ENCODE results near the gene GUCA2B. TPM values are rescaled to one million over a fixed set of nuclear protein-coding genes. Genes with fewer than 3 reads are reported as not detected.

GUCA2B gene
- total RNA-seq, result 1 to 10 TPM in 4 of 6 experiments, not detected in 2; 1.8 to 3.3 (median 2.7) TPM
- long read RNA-seq, partial matches to known transcripts, result 0 of 2 reads
- long read RNA-seq, other reads (novel, unspliced or antisense), result 0 of 2 reads

DNA sequence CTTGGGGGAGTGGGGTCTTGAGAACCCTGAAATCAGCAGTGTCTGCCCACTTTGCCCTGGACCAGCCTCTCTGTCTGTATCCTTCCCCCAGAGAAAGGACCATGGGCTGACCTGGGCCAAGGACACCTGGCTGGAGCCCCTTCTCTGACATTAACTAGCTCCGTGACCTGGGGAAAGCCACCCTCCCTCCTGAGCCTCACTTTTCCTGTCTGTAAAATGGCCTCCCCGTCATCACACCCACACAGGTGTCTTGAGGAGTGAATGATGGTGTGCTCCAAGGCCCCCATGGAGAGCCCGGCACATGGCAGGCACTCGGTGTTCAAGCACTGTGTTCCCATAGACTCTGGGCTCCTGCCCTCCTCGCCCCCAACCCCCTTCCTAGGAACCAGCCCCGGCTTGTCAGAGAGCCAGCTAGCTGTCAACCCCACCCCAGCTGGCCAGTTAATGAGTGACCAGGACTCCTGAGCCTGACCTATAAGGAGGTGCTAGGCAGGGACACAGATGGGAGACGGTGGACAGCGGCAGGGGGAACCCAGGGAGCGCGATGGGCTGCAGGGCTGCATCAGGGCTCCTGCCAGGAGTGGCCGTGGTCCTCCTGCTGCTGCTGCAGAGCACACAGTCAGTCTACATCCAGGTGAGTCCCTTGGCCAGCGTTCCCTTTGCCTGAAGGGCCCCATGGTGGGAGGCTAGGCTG, at the start of gene GUCA2B:
Gene GUCA2B (plus strand): TSS at position 504 of the 694 bp plus-strand sequence. CDS start 41 bp downstream, at position 545.
- TF ChIP-seq, protein P1, sequence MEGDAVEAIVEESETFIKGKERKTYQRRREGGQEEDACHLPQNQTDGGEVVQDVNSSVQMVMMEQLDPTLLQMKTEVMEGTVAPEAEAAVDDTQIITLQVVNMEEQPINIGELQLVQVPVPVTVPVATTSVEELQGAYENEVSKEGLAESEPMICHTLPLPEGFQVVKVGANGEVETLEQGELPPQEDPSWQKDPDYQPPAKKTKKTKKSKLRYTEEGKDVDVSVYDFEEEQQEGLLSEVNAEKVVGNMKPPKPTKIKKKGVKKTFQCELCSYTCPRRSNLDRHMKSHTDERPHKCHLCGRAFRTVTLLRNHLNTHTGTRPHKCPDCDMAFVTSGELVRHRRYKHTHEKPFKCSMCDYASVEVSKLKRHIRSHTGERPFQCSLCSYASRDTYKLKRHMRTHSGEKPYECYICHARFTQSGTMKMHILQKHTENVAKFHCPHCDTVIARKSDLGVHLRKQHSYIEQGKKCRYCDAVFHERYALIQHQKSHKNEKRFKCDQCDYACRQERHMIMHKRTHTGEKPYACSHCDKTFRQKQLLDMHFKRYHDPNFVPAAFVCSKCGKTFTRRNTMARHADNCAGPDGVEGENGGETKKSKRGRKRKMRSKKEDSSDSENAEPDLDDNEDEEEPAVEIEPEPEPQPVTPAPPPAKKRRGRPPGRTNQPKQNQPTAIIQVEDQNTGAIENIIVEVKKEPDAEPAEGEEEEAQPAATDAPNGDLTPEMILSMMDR (IDR thresholded peaks at IDR 0.05), result no peak
- TF ChIP-seq POLR2A (IDR thresholded peaks at IDR 0.05), result no peak
- intact Hi-C loops (cut with DNase I), result no loop called here
- DNase-seq (no peak), ATAC-seq (peak in 3 of 4 donors; percentile 15 to 46 (median 24))
- Histone ChIP-seq H3K4me3 (no peak within 1 kb of the TSS), H3K27ac (peak within 1 kb of the TSS in 2 of 3 donors; percentile 44 to 66), H3K36me3 (no peaks in the 10 kb centered on the region), H3K4me1 (peaks cover 0 to 20% (median 3%) of the 10 kb centered on the region in 4 donors), H3K27me3 (no peaks in the 10 kb centered on the region), H3K9me3 (no peaks in the 10 kb centered on the region)
- WGBS (ENCODE audit: insufficient coverage, low coverage, low lambda C conversion rate, missing lambda C conversion rate), result 66% methylated on average over 3 of the region's 12 CpGs

DNA sequence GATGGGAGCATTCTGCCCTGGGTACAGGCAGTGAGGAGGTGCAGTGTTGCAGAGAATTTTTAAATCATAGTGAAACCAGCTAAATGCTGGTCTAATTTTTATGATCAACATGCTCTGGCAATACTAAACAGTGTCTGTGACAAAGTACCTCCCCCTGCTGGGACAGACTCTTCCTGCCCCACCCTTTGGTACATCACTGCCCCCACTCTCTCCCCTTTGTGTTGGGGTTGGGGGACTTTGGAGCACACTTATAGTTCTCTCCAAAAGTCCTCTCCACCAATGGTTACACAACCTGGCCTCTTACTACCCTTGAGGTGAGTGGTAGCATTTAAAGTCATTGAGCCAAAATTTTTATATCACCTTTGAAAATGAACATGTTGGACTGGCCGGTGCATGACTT, 48.2 kb upstream of the GUCA2B start:
- no peaks in the 10 kb centered on the region for H3K9me3 ChIP-seq
- 40% methylated on average over 1 of the region's 1 CpG for WGBS (ENCODE audit: insufficient coverage, low coverage, low lambda C conversion rate, missing lambda C conversion rate)
- H3K4me1 ChIP-seq, result no peaks in the 10 kb centered on the region
- H3K27me3 ChIP-seq, result no peaks in the 10 kb centered on the region
- H3K4me3 ChIP-seq, result no peak overlapping the region
- no peak overlapping the region for H3K27ac ChIP-seq
- DNase-seq, result no peak
- H3K36me3 ChIP-seq, result no peaks in the 10 kb centered on the region
- intact Hi-C loops (cut with DNase I), result no loop called here
- TF ChIP-seq POLR2A (IDR thresholded peaks at IDR 0.05), result no peak
- TF ChIP-seq, protein P1 (IDR thresholded peaks at IDR 0.05), result no peak
- ATAC-seq, result no peak

DNA sequence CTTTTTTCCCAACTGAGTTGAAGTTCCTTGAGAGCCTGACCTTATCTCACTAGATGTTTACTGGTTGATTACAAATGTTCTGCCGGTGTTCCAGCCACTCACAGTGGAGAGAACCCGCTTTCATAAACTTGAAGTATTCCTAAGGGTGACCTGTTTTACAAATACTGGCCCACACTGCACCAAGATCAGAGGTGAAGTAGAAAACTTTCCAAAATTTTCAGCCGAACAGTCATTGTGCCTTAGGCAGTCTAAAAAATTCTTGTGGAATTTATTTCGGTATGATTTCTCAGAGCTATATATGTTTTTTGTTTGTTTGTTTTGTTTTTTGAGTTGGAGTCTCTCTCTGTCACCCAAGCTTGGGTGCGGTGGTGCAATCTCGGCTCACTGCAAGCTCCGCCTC, 44.9 kb upstream of the GUCA2B start:
- Histone ChIP-seq H3K4me3 (no peak overlapping the region), H3K27me3 (no peaks in the 10 kb centered on the region), H3K27ac (no peak overlapping the region), H3K36me3 (no peaks in the 10 kb centered on the region), H3K4me1 (no peaks in the 10 kb centered on the region), H3K9me3 (no peaks in the 10 kb centered on the region)
- DNase-seq (no peak), ATAC-seq (no peak)
- TF ChIP-seq POLR2A (IDR thresholded peaks at IDR 0.05), result no peak
- TF ChIP-seq, protein P1 (IDR thresholded peaks at IDR 0.05), result no peak
- 76% methylated on average over 7 of the region's 7 CpGs for WGBS (ENCODE audit: insufficient coverage, low coverage, low lambda C conversion rate, missing lambda C conversion rate)
- intact Hi-C loops (cut with DNase I), result no loop called here

DNA sequence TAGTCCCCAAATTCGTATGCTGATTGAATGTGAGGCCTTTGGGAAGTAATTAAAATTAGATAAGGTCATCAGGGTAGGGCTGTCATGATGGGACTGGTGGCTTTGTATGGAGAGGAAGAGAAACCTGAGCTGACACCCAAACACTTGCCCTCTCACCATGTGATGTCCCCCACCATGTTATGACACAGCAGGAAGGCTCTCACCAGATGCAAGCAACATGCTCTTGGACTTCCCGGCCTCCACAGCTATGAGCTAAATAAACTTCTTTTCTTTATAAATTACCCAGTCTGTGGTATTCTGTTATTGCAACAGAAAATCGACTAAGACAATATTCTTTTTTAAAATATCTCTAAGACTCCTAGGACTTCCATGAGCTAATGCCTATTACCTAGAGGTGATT, 43.6 kb upstream of the GUCA2B start:
- 58% methylated on average over 2 of the region's 3 CpGs for WGBS (ENCODE audit: insufficient coverage, low coverage, low lambda C conversion rate, missing lambda C conversion rate)
- Histone ChIP-seq H3K27ac (no peak overlapping the region), H3K9me3 (no peaks in the 10 kb centered on the region), H3K36me3 (no peaks in the 10 kb centered on the region), H3K4me3 (no peak overlapping the region), H3K4me1 (no peaks in the 10 kb centered on the region), H3K27me3 (no peaks in the 10 kb centered on the region)
- intact Hi-C loops (cut with DNase I), result no loop called here
- ATAC-seq (no peak), DNase-seq (no peak)
- no peak for TF ChIP-seq POLR2A (IDR thresholded peaks at IDR 0.05)

DNA sequence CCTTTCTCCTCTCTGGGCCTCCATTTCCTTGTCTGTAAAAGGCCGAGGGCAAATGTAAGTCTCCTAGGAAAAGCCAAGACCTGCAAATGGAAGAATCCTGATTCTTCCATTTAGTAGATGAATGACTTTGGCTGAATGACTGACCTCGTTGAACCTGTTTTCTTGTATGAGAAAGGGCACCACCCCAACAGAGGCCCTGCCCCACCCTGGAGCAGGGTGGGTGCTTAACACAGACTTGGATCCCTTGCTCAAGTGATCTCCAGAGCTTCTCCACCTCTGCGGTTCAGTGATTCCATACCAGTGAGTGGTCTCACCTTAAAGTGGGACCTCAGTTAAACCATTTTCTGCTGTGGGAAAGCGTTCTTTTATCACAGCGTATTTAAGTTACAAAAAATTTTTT, 39.0 kb upstream of the GUCA2B start:
- TF ChIP-seq, protein P1 (IDR thresholded peaks at IDR 0.05), result no peak
- no peak for TF ChIP-seq POLR2A (IDR thresholded peaks at IDR 0.05)
- 78% methylated on average over 4 of the region's 5 CpGs for WGBS (ENCODE audit: insufficient coverage, low coverage, low lambda C conversion rate, missing lambda C conversion rate)
- intact Hi-C loops (cut with DNase I), result no loop called here
- Histone ChIP-seq H3K36me3 (no peaks in the 10 kb centered on the region), H3K27ac (no peak overlapping the region), H3K27me3 (no peaks in the 10 kb centered on the region), H3K9me3 (no peaks in the 10 kb centered on the region), H3K4me3 (no peak overlapping the region), H3K4me1 (no peaks in the 10 kb centered on the region)
- no peak for ATAC-seq
- no peak for DNase-seq

Measured in right lobe of liver (tissue), 6 donors.